Sigmoid colon (tissue), 4 donors: ENCODE results near the gene GPHB5.

Source experiments
- EP300 ChIP-seq, 4 donors: sonication (generic); formaldehyde crosslinking; IDR thresholded peaks; one replicate each; pipeline ENCODE4 v1.6.1; 2017; ENCODE audit warnings: antibody characterized with exemption in 4 of 4
- POLR2A ChIP-seq, 2 donors: fragments of 450-650 bp; IDR thresholded peaks; one replicate each; pipeline ENCODE4 v1.6.1; 2016; ENCODE audit warnings: antibody characterized with exemption in 2 of 2, mild to moderate bottlenecking in 2 of 2, moderate library complexity in 2 of 2
- TF ChIP-seq, protein P1 (sequence below), 4 experiments: fragments of 450-650 bp in 3 of 4; fragments of 200-600 bp in 1 of 4; IDR thresholded peaks; one replicate each; pipeline ENCODE4 v1.5.1; 2016 to 2019; ENCODE audit warnings: antibody characterized with exemption in 4 of 4, mild to moderate bottlenecking in 3 of 4, moderate library complexity in 2 of 4

DNA sequence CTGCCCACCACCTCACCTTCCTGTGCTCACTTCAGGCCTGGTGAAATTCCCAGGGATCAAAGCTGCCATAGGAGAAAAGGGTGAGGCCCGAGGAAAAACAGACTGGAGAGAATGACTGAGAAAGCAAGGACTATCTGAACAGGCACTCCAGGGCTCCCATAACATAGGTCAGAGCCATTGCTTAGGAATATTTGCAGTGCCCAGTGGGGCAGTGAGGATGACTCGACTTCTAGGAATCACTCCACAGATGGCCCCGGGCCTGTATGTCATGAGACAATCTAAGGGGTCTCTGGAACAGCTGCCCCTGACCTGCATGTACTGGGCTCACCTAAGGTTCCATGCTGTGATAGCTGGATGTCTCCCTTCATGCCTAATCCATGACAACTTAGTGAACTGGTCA is 51.6 kb downstream of the GPHB5 start:
- TF ChIP-seq, protein P1, sequence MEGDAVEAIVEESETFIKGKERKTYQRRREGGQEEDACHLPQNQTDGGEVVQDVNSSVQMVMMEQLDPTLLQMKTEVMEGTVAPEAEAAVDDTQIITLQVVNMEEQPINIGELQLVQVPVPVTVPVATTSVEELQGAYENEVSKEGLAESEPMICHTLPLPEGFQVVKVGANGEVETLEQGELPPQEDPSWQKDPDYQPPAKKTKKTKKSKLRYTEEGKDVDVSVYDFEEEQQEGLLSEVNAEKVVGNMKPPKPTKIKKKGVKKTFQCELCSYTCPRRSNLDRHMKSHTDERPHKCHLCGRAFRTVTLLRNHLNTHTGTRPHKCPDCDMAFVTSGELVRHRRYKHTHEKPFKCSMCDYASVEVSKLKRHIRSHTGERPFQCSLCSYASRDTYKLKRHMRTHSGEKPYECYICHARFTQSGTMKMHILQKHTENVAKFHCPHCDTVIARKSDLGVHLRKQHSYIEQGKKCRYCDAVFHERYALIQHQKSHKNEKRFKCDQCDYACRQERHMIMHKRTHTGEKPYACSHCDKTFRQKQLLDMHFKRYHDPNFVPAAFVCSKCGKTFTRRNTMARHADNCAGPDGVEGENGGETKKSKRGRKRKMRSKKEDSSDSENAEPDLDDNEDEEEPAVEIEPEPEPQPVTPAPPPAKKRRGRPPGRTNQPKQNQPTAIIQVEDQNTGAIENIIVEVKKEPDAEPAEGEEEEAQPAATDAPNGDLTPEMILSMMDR (IDR thresholded peaks at IDR 0.05) = no peak
- TF ChIP-seq POLR2A (IDR thresholded peaks at IDR 0.05) = no peak
- TF ChIP-seq EP300 (IDR thresholded peaks at IDR 0.05) = no peak
